Left cardiac atrium (tissue), 2 donors: ENCODE results near the gene KRTAP1-3. TPM values are rescaled to one million over a fixed set of nuclear protein-coding genes. Genes with fewer than 3 reads are reported as not detected.

Experiments used
- total RNA-seq, 2 donors: library from RNA; stranded (reverse); fragmentation: NEBNext Ultra II Directional; extraction: Animal tissue kit (Norgen Biotek cat#: 25700); gene quantifications; one replicate each; pipeline ENCODE4 v1.2.1, GENCODE V29; 2021
- donor health status: DM: no; HTN: yes; CAD: no; lungs with severe emphysema.
- donor health status: DM: yes; HTN: yes; CAD: no.

KRTAP1-3 gene
- total RNA-seq, 2 donors from 2014 or later = not detected

Other genes starting within 250 kb of the KRTAP1-3 start
- not detected for gene KRT28, start 234.9 kb downstream of the KRTAP1-3 start, total RNA-seq
- gene KRT10, start 212.3 kb downstream of the KRTAP1-3 start, total RNA-seq = 10 to 100 TPM; 57.0 to 68.8 TPM
- gene KRT12, start 167.7 kb downstream of the KRTAP1-3 start, total RNA-seq = not detected
- not detected for gene KRT20, start 149.6 kb downstream of the KRTAP1-3 start, total RNA-seq
- under 1 TPM in 1 of 2 donors, not detected in 1; 0.29 TPM for gene KRT23, start 97.2 kb downstream of the KRTAP1-3 start, total RNA-seq
- not detected for gene KRT39, start 67.9 kb downstream of the KRTAP1-3 start, total RNA-seq
- gene KRT40, start 50.5 kb downstream of the KRTAP1-3 start, total RNA-seq = not detected
- gene KRTAP3-3, start 40.7 kb downstream of the KRTAP1-3 start, total RNA-seq = not detected
- not detected for gene KRTAP3-2, start 35.0 kb downstream of the KRTAP1-3 start, total RNA-seq
- gene KRTAP3-1, start 25.7 kb downstream of the KRTAP1-3 start, total RNA-seq = not detected
- gene KRTAP1-5, start 7.7 kb downstream of the KRTAP1-3 start, total RNA-seq = not detected
- not detected for gene KRTAP1-4, start 4.7 kb downstream of the KRTAP1-3 start, total RNA-seq
- not detected for gene KRTAP1-1, start 6.6 kb upstream of the KRTAP1-3 start, total RNA-seq
- gene KRTAP2-1, start 12.4 kb upstream of the KRTAP1-3 start, total RNA-seq = not detected
- not detected for gene KRTAP2-2, start 20.4 kb upstream of the KRTAP1-3 start, total RNA-seq
- gene KRTAP2-3, start 25.2 kb upstream of the KRTAP1-3 start, total RNA-seq = not detected
- gene KRTAP2-4, start 31.0 kb upstream of the KRTAP1-3 start, total RNA-seq = not detected
- not detected for gene KRTAP4-7, start 49.3 kb upstream of the KRTAP1-3 start, total RNA-seq
- gene KRTAP4-8, start 63.3 kb upstream of the KRTAP1-3 start, total RNA-seq = not detected
- not detected for gene KRTAP4-16, start 67.3 kb upstream of the KRTAP1-3 start, total RNA-seq
- gene KRTAP4-9, start 70.5 kb upstream of the KRTAP1-3 start, total RNA-seq = not detected
- not detected for gene KRTAP4-11, start 83.5 kb upstream of the KRTAP1-3 start, total RNA-seq
- gene KRTAP4-12, start 89.3 kb upstream of the KRTAP1-3 start, total RNA-seq = not detected
- not detected for gene KRTAP4-6, start 105.7 kb upstream of the KRTAP1-3 start, total RNA-seq
- not detected for gene KRTAP4-5, start 115.0 kb upstream of the KRTAP1-3 start, total RNA-seq
- not detected for gene KRTAP4-4, start 125.9 kb upstream of the KRTAP1-3 start, total RNA-seq
- not detected for gene KRTAP4-3, start 133.3 kb upstream of the KRTAP1-3 start, total RNA-seq
- not detected for gene KRTAP4-2, start 143.3 kb upstream of the KRTAP1-3 start, total RNA-seq
- not detected for gene KRTAP4-1, start 150.0 kb upstream of the KRTAP1-3 start, total RNA-seq
- not detected for gene KRTAP9-1, start 155.0 kb upstream of the KRTAP1-3 start, total RNA-seq
- not detected for gene KRTAP9-2, start 191.8 kb upstream of the KRTAP1-3 start, total RNA-seq
- gene KRTAP9-3, start 197.6 kb upstream of the KRTAP1-3 start, total RNA-seq = not detected
- not detected for gene KRTAP9-8, start 203.1 kb upstream of the KRTAP1-3 start, total RNA-seq
- not detected for gene KRTAP9-4, start 214.8 kb upstream of the KRTAP1-3 start, total RNA-seq
- gene KRTAP9-9, start 220.5 kb upstream of the KRTAP1-3 start, total RNA-seq = not detected
- not detected for gene KRTAP9-6, start 230.5 kb upstream of the KRTAP1-3 start, total RNA-seq
- gene KRTAP9-7, start 240.8 kb upstream of the KRTAP1-3 start, total RNA-seq = not detected